CD4-positive, alpha-beta T cell treated with Interleukin-4 for 1 hour (primary cell): Measurements from ENCODE around the gene FGF14.

Experiments
- DNase-seq, 2 donors: peaks; one replicate each; pipeline ENCODE4 v3.0.0-alpha.2; 2020 to 2022

The FGF14 gene

DNA sequence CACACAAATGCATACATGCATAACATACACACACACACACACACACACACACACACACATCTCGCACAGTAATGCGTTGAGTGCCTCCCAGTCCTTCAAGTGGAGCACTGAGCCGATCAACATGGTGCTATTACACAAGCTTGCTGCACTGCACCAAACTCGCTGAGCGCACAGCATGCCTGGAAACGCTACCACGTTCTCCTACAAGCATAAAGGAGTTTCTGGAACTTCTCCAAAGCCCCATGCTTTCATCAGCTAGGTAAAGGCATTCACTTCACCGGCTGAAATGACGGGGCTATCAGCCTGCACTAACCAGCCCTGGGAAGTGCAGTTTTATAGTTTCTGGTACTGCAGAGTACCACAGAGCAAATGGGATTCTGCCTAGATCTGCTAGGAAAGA, 92.7 kb downstream of the FGF14 start:
- DNase-seq = no peak

DNA sequence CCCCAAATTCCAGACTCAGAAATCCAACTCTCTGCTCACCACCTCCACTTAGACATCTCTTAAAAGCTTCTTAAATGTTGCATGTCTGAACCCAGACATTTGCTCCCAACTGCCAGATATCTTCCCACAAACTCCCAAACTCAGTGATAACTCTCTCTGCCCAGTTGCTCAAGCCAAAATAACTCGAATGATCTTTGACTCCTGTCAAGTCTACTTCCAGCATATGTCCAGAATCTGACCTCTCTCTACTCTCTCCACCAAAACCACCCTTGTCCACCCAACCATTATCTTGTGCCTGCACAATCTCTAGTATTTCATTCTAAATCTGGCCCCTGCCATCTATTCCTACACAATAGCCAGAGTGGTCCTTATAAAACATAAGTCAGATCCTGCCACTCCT, 99.3 kb downstream of the FGF14 start:
- DNase-seq = no peak

DNA sequence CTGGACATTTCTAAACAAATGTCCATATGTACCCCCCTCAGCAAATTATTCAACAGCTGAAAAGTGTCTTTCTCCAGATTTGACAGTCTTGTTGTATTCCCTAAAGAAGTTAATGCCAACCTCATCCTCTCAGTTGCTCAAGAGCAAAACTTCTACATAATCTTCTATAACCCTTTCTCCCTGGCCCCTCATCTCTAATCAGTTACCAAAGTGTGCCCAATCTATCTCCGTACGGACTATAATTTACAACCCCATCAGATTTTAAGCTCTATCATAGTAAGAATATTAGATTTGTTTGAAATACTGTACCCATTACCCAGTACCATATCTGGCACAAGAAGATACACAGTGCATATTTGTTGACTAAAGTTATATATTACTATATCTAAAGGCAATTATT, 101.5 kb downstream of the FGF14 start:
- DNase-seq = no peak

DNA sequence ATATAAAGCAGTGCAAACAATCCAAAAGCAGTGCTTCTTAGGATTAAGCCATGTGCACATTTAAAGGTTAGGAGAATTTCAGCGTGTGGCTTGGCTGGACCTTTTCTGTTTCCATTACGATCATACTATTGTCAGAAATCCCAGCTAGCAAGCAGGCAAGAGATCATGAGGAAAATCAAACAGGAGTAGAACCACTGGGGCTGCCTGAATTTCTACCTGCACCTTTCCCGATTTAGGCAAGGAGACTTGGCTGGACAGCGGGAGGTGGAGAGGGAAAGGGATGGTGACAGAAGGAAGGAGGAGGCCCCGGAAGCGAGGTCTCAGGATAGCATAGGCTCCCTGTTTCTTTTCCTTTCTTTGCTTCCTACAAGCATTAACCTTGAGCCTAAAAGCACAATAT, 102.5 kb downstream of the FGF14 start:
- no peak for DNase-seq

DNA sequence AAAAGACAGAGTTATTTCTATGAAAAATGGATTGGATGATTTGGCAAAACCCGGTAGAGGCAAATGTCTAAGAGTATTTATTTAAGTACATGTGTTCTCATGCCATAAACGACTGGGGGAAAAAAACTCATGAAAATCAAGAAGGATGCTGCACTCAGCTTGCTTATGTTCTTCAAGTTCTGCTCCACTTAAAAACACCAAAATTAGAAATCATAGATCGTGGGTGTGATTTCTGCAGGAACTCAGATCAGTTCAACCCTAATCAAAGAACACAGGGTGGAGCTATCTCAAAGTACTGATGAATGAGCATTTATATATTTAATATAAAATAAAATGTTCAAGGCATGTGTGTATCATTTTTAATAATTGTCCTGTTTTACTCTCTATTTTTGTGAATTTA, 103.8 kb downstream of the FGF14 start:
- DNase-seq = no peak

DNA sequence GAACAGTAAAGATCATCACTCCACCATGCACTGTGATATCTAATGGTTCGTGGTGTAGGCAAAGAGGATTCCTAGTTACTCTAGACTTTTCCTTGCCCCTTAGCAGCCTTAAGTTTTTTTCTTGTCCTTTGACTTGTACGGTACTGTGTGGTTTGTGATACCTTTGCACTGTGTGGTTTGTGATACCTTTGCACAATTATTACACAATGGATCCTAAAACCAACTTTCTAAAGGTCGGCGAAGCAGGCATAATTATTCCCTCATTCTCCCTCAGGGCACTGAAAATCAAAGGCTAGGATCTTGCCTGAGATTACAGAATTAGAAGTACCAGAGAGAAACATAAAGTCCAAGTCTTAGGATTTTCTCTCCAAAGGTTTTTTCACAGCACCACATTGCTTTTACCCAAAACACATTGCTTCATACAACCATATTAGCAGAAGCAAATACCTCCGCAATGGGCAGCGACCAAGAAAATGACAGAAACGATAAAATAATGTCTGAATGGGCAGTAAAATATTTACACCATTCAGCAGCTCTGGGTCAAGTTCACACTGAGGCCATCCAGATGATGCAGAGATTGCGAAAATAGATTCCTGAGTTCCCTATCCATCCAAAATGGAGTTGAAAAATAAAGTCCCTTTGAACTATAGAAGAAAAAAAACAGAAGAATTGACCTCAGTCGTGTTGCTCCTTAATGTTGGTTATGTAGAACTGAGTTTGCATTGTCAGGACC, 106.4 kb downstream of the FGF14 start:
- DNase-seq = no peak

DNA sequence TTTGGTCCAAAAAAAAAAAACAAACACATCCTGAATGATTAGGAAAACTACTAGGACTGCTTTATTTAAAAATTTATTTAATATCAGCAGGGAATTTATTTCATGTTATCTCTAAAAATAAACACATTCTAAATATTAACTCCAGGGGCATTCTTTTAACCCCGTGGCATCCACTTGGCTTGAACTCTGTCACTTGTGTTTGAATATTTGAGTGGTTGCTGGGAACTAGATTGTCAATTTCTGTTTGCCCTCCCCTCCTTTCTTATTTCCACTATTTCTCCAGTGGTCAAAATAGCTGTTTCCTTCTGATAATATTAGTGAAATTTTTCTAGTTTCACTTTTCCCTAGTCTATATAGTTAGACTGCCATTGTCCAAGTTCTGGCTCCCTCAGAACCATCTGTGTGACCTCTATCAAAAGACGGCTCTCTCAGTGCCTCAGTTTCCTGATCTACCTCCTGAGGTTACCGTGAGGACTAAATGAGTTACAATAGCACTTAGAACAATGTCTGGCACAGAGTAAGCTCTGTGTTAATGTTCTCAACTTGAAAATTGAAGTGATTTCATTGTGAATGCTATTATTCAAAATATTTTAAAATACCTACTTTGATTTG, 107.3 kb downstream of the FGF14 start:
- DNase-seq = no peak

DNA sequence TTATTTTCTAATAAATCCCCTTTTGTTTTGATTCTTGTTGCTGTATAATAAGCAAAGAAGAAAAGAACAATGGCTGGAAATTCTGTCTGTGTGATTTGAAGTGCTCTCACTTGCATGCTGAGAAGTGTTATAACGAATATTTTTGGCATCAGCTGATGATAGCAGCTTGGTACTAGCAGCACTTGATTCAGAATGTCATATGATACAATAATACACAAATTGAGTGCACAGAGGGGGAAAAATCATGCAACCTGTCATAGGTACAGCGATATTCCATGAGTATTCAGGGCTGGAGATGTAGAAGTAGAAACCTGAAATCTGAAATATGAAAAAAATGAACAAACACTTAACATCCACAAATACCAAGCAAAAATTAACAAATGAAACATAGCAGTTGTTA, 108.1 kb downstream of the FGF14 start:
- no peak for DNase-seq

DNA sequence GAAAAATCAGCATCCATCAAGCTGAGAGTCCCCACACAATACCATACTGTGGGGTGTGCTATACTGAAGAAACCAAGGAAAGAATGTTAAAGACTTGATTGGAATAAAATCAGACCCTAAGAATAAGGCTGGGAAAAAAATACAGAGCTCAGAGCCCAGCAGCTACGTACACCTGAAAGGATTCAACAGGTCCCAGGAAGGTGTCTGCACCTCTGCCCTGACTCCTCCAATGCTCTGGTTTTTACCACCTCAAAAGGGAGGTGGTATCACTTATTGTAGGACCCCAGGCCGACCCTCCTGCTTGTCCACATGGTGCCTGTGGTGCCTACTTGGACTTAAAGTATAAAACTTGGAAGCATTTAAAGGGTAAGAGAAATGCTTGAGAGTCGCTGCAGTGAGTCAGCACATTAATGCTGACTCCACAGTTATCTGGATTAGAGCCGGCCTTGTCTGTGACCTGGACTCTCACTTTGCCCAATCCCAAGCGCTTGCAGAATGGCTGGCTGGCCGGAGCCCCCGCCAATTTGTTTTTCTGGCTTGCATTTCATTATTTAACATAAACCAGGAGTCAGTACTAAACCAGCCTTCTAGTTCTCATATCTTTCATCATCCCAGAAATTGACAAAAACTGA, 110.1 kb downstream of the FGF14 start:
- no peak for DNase-seq

DNA sequence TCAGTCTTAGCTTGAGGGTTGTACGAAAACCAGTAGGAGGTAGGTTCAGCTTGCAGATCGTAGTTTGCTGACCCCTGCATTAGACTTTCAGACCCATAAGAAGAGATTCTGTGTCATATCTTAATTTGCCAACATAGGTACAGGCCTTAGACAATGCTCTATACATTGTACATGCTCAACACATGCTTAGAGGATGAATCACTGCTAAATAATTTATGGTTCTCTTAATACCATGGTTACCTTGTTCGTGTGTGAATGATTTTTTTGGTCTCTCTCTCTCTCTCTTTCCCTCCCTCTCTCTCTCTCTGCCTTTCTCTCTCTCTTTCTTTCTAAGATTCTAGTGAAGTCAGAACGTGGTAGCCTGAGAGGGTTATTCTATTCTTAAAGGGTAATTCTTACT, 112.2 kb downstream of the FGF14 start:
- no peak for DNase-seq

DNA sequence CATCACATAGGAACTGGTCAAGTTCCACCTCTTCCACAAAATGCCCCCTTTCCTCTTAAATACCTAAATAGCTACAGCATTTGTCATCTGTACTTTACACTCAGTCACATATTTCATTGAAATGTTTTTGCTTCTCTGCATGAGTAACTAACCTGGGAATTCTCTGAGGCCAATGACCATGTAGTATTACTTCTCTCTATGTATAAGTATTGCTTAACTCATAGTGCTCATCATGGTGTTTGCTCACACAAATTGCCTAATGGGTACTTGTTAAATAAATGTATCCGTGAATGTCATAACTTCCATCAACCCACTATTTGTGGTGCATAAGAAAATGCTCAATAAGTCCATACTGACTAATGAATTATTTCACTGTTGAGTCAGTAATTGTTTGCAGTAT, 115.5 kb downstream of the FGF14 start:
- DNase-seq = no peak

DNA sequence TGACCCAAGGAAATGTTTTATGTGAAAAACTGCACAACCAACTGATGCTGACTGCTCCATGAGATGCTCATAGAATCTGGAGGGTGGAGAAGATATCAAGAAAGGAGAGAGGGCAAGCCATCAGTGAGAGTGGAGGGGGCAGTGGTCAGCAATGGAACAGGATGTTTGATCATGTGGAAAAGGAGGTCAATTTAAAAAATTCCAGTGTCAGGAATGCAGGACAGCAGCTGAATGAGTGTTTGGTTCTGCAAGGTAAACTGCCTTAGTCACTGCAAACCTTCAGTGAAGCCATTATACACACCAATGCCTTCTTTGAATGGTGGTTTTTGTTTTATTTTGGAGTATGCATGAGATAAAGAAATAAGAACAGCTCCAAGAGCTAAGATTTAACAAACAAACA, 121.5 kb downstream of the FGF14 start:
- DNase-seq = no peak

DNA sequence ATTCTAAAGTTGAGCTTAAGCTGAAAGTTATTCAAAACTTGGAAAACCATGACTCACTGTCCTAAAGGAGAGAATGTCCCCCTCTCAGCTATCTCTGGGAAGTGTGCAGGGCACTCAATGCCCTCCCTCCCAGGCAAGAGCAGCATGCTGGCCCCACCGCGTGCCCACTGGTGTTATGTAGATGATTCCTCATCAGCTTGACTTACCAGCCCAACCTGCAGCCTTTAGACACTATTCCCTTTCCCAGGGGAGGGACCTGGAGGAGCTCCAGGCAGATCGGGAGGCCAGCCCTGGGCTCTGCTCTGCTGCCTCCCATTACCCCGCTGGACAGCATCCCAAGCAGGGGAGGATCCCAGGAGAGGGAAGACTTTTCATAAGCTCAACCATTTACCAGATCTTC, 124.6 kb downstream of the FGF14 start:
- DNase-seq = no peak

DNA sequence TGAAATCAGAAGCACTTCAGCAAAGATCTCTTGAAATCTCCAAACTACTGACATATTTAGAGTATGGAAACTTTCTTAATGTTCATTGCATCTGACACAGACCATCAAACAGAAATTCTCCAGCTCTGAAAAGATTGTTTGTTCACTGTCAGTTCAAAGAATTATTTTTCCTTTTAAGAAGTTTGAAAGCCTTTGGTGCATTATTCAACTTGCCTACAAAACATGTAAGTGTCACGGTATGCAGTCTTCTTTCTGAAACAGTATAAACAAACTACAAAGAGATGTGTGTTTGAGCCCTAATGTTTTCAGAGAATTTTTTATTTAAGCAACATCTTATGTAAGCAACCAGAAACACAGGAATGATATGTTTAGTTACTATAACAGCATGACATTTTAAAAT, 125.4 kb downstream of the FGF14 start:
- DNase-seq = no peak

DNA sequence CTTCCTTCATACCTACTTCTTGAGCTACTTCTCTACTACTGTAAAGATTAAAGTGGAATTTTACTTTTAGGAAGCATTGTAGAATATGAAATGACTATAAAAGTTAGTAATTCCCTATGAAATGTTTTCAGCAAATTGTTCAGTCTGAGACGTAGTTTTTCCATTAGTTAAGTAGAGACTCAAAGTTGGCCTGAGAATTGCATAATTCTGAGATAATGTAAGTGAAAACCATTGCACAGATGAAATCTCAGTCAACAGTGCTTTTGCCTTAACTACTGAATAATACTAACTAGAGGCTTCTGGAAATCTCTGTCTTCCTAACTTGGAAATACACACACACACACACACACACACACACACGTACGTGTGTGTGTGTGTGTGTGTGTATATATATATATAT, 125.9 kb downstream of the FGF14 start:
- DNase-seq = no peak

DNA sequence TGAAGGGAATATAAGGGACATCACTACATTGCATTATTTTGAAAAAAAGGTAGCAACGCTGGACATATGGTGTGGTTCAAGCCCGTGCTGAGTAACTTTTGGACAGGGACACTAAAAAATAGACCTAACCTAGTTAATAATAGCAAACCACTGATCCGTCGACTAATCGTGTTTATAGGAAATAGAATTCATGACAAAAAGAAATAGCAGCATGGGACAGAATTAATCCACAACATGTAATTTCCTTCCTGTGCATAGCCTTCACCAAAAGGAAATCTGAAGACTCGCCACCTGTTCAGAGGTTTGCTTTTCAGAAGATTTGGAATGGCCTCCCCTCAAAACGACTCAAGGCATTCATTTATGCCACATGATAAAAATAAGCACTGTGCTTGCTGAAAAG, 128.7 kb downstream of the FGF14 start:
- no peak for DNase-seq

DNA sequence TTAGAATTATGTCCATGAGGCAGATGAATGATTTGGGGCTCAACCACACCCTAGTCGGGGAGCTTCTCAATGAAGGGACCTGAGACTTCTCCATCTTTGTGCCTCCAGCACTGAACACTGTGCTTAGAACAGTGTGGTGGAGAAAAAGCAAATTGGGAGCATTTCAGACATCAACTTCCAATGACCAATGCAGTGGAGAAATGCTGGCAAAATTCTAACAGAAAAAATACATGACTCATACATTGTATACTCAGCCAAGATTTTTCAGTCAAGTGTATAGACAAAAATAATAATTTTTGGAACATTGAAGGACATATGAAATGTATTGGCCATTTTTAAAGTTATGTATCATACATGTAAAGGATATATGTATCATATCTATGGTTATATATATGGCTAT, 134.7 kb downstream of the FGF14 start:
- DNase-seq = no peak

DNA sequence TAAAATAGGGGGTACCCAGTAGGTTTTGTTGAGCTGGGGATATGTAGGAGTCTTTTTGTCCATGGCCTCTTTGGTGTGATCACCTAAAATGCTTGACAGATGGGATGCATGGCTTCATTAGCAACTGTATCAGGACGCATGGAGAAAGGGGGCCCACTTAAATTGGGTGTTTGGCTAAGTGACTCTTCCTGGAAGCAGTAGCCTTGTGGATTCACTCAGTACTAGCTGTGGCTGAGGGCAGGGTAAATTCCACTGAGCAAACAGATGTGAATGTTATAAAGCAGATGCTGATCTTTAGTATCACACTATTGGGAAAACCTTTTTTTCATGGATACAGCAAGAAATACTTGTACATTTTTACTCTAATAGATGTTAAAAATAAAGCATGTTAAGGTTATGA, 140.0 kb downstream of the FGF14 start:
- no peak for DNase-seq

DNA sequence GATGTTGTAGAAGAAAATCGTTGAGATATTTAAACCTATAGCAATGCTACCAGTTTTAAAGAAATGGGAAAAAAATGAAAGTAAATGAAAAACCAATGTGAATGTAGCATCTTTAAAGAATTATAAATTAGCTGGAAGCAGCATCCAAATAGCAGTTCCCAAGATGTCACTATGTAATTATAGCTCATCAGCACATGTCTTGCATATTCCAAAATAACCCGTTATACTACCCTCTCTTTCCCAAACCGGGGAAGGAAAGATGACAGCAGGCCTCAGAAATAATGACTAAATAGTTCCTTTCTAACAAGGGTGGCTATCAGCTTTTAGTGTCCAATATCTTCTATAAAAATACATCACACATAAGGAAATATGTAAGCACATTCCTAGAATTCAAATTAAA, 140.5 kb downstream of the FGF14 start:
- no peak for DNase-seq

DNA sequence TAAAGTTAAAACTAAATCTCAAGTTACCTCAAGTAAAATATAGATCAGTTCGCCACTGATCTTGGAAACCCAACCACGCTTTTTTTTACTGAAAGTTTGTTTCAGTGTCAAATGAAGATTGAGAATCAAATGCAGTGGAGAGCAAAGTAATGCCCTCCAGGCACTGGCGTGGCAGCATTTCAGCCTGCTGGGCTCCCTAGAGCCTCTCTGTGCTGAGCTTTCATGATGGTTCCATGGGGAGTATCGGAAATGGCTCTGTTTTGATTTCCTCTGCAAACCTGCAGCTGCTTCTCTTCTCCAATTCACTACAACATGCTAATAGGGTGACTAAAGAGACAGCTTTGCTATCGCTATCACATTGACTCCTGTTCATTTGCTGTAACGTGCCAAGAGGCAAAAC, 141.6 kb downstream of the FGF14 start:
- no peak for DNase-seq

DNA sequence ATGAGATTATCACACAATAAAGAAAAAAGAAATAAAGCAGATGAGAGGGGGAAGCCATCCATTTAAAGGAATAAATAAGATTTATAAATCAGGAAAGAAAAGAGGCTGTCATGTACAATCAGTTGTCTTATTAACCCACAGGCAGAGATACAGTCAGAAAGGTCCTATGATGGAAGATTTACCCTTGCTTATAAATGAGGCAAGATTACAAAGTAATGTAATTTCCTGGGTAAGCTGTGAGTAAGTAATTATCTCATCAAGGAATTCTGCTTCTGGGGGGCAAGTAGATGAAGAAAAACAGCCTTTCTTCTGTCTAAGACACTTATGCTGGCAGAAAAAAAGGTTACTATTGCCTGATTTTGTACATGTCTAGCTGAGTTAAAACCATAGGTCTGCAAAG, 146.4 kb downstream of the FGF14 start:
- no peak for DNase-seq

DNA sequence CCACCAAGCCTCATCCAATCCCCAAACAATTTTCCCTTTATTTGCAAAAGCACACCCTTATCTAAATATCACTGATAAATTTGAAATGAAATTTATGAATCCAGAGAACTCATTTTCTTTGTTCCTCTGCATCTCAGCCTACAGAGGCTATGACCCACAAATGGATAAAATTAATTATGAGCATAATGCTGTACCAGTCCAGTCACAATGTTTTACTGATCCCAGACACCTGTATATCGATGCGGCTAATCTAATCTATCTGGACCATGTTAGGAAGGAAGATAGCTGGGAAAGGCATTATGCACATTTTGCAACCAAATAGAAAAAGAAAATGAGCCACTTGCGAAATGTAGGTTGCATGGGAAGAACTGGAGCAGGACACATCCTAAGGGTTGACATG, 150.0 kb downstream of the FGF14 start:
- DNase-seq = no peak

DNA sequence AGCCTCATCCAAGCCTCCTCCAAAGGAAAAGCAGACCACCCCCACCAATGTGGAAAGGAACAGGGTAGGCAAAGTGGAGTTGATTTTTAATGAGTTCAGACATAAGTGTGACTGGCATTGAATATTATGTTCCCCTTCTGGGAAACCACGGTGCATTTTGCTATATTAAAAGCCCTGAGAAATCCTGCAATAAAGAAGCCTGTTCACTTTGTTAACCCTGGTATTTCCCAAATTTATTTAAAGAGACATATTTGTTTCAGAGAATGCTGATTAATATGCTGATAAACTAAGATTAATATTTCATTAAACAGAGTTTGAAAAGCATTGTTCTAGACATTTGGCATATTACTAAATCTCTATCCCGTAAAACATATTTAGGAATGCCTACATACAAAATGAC, 151.4 kb downstream of the FGF14 start:
- no peak for DNase-seq

DNA sequence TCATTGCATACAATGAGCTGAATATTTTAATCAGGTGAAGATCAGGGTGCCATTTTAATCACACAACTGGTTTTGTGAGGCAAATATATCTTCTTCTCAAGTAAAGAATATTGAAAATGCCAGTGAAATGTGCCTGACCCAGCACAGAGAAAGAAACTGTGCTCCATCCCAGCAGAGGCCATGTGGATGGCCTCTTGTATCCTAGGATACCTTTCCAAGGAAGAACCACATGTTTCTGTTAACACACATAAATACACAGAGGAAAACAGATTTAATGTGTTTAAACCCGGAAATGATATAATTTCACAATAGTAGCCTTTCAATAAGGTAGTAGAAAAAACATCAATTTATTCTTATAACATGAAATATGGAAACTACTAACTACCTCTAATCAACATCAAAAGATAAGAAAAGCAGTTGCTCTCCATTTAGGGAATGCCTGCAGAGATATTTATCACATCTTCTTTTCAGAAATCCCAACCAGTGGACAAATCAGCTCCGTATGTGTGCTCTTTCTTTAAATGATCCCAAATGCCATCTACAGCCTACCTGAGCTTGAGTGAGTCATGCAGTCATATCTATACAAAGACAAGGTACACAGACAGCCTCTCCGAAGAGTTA, 157.1 kb downstream of the FGF14 start:
- DNase-seq = no peak
